Transverse colon (tissue), 4 donors: Measurements from ENCODE around the gene SLC2A13.

ENCODE experiments used
- CTCF ChIP-seq, 5 experiments: fragments of 200-600 bp in 3 of 5; fragments of 450-650 bp in 2 of 5; sonication (generic) in 3 of 5; IDR thresholded peaks; 1 replicate in 2 of 5; 2 replicates in 3 of 5; pipeline ENCODE4 v1.5.1; 2016 to 2017; ENCODE audit warnings: antibody characterized with exemption in 5 of 5, inconsistent platforms in 3 of 5, mild to moderate bottlenecking in 2 of 5, moderate library complexity in 1 of 5
- EP300 ChIP-seq: sonication (generic); formaldehyde crosslinking; IDR thresholded peaks from one replicate; pipeline ENCODE4 v1.6.1; 2017; ENCODE audit warnings: antibody characterized with exemption, low read depth
- POLR2A ChIP-seq: fragments of 450-650 bp; IDR thresholded peaks from one replicate; pipeline ENCODE4 v1.6.1; 2016; ENCODE audit warnings: antibody characterized with exemption, mild to moderate bottlenecking, moderate library complexity
- POLR2AphosphoS5 ChIP-seq, 3 donors: sonication (generic); formaldehyde crosslinking; IDR thresholded peaks; one replicate each; pipeline ENCODE4 v1.6.1; 2016; ENCODE audit warnings: antibody characterized with exemption in 3 of 3

GRCh38 chr12:40127408-40127807, 21.5 kb upstream of the SLC2A13 start:
- TF ChIP-seq POLR2A (no peak), CTCF (IDR thresholded peaks at IDR 0.05) (no peak), EP300 (no peak), POLR2AphosphoS5 (IDR thresholded peaks at IDR 0.05) (no peak)
